ENCODE results near the gene PALM.
"Not testable (repeated sequence)": the region's sequence is repeated elsewhere in the genome, so short reads cannot be mapped to it uniquely, and the experiment has no call there.

Gene PALM

DNA sequence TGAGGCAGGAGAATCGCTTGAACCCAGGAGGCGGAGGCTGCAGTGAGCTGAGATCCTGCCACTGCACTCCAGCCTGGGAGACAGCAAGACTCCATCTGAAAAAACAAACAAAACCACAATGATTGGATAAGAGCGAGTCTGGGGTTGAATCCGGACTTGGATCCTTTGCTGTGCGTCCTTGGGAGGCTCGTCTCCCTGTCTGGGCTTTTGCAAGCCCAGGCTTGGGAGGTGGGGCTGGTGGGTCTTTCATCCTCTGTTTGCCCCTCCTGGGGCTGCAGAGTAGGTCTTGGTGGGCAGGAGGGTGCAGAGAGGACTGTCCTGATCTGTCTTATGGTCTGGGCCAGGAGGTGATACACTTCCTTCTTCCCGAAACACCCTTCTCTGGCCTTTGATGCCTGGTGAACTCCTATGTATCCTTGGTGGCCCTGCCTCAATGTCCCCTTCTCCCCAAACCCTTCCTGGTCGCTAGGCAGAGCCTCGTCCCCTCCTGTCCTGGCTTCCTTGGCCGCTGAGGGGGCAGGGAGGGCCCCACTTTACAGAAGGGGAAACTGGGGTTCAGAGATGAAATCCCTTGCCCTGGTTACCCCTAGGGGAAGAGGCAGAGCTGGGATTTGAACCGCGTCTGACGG is 16.8 kb downstream of the PALM start:
- TF ChIP-seq, protein P1, sequence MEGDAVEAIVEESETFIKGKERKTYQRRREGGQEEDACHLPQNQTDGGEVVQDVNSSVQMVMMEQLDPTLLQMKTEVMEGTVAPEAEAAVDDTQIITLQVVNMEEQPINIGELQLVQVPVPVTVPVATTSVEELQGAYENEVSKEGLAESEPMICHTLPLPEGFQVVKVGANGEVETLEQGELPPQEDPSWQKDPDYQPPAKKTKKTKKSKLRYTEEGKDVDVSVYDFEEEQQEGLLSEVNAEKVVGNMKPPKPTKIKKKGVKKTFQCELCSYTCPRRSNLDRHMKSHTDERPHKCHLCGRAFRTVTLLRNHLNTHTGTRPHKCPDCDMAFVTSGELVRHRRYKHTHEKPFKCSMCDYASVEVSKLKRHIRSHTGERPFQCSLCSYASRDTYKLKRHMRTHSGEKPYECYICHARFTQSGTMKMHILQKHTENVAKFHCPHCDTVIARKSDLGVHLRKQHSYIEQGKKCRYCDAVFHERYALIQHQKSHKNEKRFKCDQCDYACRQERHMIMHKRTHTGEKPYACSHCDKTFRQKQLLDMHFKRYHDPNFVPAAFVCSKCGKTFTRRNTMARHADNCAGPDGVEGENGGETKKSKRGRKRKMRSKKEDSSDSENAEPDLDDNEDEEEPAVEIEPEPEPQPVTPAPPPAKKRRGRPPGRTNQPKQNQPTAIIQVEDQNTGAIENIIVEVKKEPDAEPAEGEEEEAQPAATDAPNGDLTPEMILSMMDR (conservative IDR thresholded peaks at IDR 0.05) = no peak
- no peak for TF ChIP-seq ZFX (IDR thresholded peaks at IDR 0.05)
- no peak overlapping the region for H3K27ac ChIP-seq

DNA sequence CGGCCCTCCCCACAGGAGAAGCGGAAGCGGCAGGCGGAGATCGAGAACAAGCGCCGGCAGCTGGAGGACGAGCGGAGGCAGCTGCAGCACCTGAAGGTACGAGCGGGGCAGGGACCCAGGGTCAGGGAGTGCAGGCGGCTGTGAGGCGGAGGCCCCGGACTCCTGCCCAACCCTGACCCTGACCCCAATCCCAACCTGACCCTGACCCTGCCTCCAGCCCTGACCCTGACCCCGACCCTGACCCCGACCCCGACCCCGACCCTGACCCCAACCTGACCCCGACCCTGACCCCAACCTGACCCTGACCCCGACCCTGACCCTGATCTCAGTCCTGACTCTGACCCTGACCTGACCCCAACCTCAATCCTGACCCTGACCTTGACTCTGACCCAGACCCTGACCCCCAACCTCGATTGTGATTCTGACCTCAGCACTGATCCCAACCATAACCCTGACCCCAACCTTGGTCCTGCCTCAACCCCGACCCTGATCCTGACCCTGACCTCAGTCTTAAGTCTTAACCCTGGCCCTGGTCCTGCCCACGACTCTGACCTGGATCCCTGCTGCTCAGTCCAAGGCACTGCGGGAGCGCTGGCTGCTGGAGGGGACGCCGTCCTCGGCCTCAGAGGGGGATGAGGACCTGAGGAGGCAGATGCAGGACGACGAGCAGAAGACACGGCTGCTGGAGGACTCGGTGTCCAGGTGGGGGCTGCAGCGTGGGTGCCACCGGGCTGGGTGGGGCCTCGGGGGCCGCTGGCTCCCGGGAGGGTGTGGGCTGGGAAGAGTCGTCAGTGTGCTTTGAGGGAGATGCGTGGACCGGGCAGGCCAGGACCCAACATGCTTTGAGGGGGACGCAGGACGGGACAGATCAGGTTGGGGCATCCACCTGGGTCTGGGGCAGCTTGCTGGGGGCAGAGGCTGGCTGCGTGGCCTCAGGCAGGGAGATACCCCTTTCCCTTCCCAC is 18.5 kb downstream of the PALM start:
- no peak for TF ChIP-seq ZFX (IDR thresholded peaks at IDR 0.05)
- TF ChIP-seq, protein P1 (conservative IDR thresholded peaks at IDR 0.05) = no peak
- no peak overlapping the region for H3K27ac ChIP-seq

DNA sequence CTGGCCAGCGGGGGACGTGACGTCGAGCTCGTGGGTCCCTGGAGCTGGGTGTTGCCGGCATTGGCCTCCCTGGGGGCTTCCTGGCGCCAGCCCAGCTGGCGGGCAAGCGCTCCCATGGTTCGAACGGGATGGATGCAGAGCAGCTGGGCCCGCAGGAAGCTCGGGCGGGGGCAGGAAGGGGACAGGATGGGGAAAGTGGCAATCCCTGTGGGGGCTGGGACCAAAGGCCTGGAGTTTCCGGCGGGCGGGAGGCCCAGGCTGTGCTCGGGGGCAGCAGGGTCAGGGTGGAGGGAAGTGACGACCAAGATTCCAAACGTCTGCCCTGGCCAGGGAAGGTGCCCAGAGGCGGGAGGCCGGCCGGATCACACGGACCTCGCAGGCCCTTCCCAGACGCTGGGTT is 19.3 kb downstream of the PALM start:
- H3K27ac ChIP-seq = no peak overlapping the region
- TF ChIP-seq, protein P1 (conservative IDR thresholded peaks at IDR 0.05) = no peak
- TF ChIP-seq ZFX (IDR thresholded peaks at IDR 0.05) = no peak

DNA sequence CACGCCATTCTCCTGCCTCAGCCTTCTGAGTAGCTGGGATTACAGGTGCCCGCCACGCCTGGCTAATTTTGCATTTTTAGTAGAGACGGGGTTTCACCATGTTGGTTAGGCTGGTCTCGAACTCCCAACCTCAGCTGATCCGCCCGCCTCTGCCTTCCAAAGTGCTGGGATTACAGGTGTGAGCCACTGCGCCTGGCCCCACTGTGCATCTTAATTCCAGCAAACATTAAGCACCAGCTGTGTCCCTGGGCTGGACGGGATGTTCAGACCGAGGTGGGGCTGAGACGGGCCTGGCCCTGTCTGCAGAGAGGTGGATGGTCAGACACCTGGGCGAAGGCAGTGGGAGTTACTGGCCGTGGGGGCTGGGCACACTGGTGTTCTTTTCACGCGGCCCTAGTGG is 20.8 kb downstream of the PALM start:
- not testable (repeated sequence) for H3K27ac ChIP-seq

DNA sequence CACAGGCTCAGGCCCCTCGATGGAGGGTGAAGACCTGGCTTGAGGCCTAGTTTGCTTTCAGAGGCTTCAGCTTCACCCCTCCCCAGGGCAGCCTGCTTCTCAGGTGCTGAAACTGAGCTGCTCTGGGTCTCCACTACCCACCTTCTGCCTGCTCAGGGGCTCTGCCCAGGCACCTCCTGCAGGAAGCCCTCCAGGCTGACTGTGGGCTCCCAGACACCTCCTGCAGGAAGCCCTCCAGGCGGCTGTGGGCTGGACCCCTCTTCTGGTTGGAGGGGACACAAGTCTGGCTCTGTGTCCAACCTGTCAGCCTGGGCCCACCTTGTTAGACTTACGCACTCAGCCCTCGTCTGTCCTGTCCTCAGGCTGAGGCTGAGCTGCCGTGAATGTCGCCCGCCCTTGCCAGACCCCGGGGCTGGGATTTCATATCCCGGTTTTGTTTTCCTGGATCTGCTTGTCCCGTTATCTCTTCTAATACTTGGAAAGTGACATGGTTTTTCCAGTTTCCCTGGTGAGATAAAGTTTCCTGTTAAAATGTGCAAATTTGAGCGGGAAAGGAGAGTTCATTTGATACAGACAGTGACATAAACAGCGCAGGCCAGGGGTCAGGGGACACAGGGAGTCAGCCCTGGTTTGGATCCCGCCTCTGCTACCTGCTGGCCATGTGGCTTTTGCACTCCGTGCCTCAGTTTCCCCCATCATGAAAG is 21.4 kb downstream of the PALM start:
- no peak overlapping the region for H3K27ac ChIP-seq

DNA sequence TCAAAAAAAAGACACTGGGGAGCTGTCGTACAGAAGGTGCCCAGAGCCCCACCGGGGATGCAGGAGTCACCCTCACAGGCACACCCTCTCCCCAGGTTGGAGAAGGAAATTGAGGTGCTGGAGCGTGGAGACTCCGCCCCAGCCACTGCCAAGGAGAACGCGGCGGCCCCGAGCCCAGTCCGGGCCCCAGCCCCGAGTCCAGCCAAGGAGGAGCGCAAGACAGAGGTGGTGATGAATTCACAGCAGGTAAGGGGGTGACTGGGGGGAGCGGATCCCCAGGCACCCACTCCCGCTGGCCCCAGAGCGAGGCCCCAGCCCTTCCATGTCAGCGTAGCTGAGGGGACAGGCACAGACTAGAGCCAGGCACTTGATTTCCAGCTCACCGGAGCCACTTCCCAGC is 22.3 kb downstream of the PALM start:
- no peak overlapping the region for H3K27ac ChIP-seq

More for the DNA sequence above, 21.4 kb downstream of the PALM start:
- no peak for TF ChIP-seq ZFX (IDR thresholded peaks at IDR 0.05)
- TF ChIP-seq, protein P1 (conservative IDR thresholded peaks at IDR 0.05) = no peak

More for the DNA sequence above, 22.3 kb downstream of the PALM start:
- TF ChIP-seq ZFX (IDR thresholded peaks at IDR 0.05) = no peak
- TF ChIP-seq, protein P1 (conservative IDR thresholded peaks at IDR 0.05) = no peak

Measured in C4-2B (cell line).